ENCODE measurements around the gene OR8J1.

- TF ChIP-seq CTCF (conservative IDR thresholded peaks at IDR 0.05), result no peak
- TF ChIP-seq EZH2 (IDR thresholded peaks at IDR 0.05; ENCODE audit: low read depth), result no peak
Observed at GRCh38 chr11:56410801-56411200, 56.7 kb downstream of the OR8J1 start.

Data from PC-9 (cell line).